ENCODE results near the gene SLX1B. TPM values are rescaled to one million over a fixed set of nuclear protein-coding genes. Genes with fewer than 3 reads are reported as not detected.
"Not testable (repeated sequence)": the region's sequence is repeated elsewhere in the genome, so short reads cannot be mapped to it uniquely, and the experiment has no call there.

SLX1B gene
- total RNA-seq, 2 donors from 2014 or later, result 55.2 to 55.5 TPM

GRCh38 chr16:29459706-29460646 is 5.6 kb downstream of the SLX1B start, which contains the start of gene SULT1A4:
Gene SULT1A4, plus strand, starts transcription at chr16:29459913. Its CDS starts 1,473 bp downstream, at chr16:29461386.
- H3K36me3 Mint-ChIP-seq (ENCODE audit: low read depth); H3K27me3 Mint-ChIP-seq (ENCODE audit: insufficient read depth); DNase-seq; H3K9me3 Mint-ChIP-seq; H3K4me3 ChIP-seq (ENCODE audit: low read length); H3K4me3 Mint-ChIP-seq; H3K27ac Mint-ChIP-seq; H3K27ac ChIP-seq (ENCODE audit: low read depth, low read length); H3K9me3 ChIP-seq (ENCODE audit: control insufficient read depth, low read length); H3K36me3 ChIP-seq (ENCODE audit: control insufficient read depth, insufficient read depth, low read length); H3K27me3 ChIP-seq (ENCODE audit: control insufficient read depth, insufficient read depth, low read length, poor library complexity, severe bottlenecking); H3K9ac ChIP-seq (ENCODE audit: extremely low read depth, low read length, poor library complexity, severe bottlenecking); H3K4me1 ChIP-seq (ENCODE audit: control insufficient read depth, insufficient read depth, low read length); H3K4me1 Mint-ChIP-seq: not testable (repeated sequence)
- no CpG with 5 or more reads among the region's 13 CpGs for WGBS, 2 experiments (ENCODE audit: insufficient coverage in 1 of 2, insufficient read length in 1 of 2)

GRCh38 chr16:29460647-29461030 is 6.3 kb downstream of the SLX1B start:
- not testable (repeated sequence) for H3K4me1 ChIP-seq (ENCODE audit: control insufficient read depth, insufficient read depth, low read length); H3K36me3 ChIP-seq (ENCODE audit: control insufficient read depth, insufficient read depth, low read length); H3K9me3 ChIP-seq (ENCODE audit: control insufficient read depth, low read length); H3K9me3 Mint-ChIP-seq; H3K27me3 ChIP-seq (ENCODE audit: control insufficient read depth, insufficient read depth, low read length, poor library complexity, severe bottlenecking); H3K9ac ChIP-seq (ENCODE audit: extremely low read depth, low read length, poor library complexity, severe bottlenecking); DNase-seq; H3K27me3 Mint-ChIP-seq (ENCODE audit: insufficient read depth); H3K4me1 Mint-ChIP-seq; H3K36me3 Mint-ChIP-seq (ENCODE audit: low read depth); H3K27ac ChIP-seq (ENCODE audit: low read depth, low read length); H3K4me3 ChIP-seq (ENCODE audit: low read length); H3K27ac Mint-ChIP-seq; H3K4me3 Mint-ChIP-seq
- no CpG with 5 or more reads among the region's 9 CpGs for WGBS, 2 experiments (ENCODE audit: insufficient coverage in 1 of 2, insufficient read length in 1 of 2)

- H3K36me3 ChIP-seq (ENCODE audit: control insufficient read depth, insufficient read depth, low read length); H3K36me3 Mint-ChIP-seq (ENCODE audit: low read depth); H3K27me3 ChIP-seq (ENCODE audit: control insufficient read depth, insufficient read depth, low read length, poor library complexity, severe bottlenecking); H3K9ac ChIP-seq (ENCODE audit: extremely low read depth, low read length, poor library complexity, severe bottlenecking); H3K27ac ChIP-seq (ENCODE audit: low read depth, low read length); H3K4me1 Mint-ChIP-seq; H3K9me3 ChIP-seq (ENCODE audit: control insufficient read depth, low read length); DNase-seq; H3K27me3 Mint-ChIP-seq (ENCODE audit: insufficient read depth); H3K4me1 ChIP-seq (ENCODE audit: control insufficient read depth, insufficient read depth, low read length); H3K27ac Mint-ChIP-seq; H3K4me3 Mint-ChIP-seq; H3K9me3 Mint-ChIP-seq; H3K4me3 ChIP-seq (ENCODE audit: low read length): not testable (repeated sequence)
- no CpG with 5 or more reads among the region's 57 CpGs for WGBS, 2 experiments (ENCODE audit: insufficient coverage in 1 of 2, insufficient read length in 1 of 2)
Measured at GRCh38 chr16:29465985-29466824, 11.9 kb downstream of the SLX1B start.

- DNase-seq; H3K4me3 Mint-ChIP-seq; H3K4me3 ChIP-seq (ENCODE audit: low read length); H3K4me1 ChIP-seq (ENCODE audit: control insufficient read depth, insufficient read depth, low read length); H3K36me3 Mint-ChIP-seq (ENCODE audit: low read depth); H3K27ac Mint-ChIP-seq; H3K27ac ChIP-seq (ENCODE audit: low read depth, low read length); H3K27me3 ChIP-seq (ENCODE audit: control insufficient read depth, insufficient read depth, low read length, poor library complexity, severe bottlenecking); H3K9ac ChIP-seq (ENCODE audit: extremely low read depth, low read length, poor library complexity, severe bottlenecking); H3K9me3 ChIP-seq (ENCODE audit: control insufficient read depth, low read length); H3K36me3 ChIP-seq (ENCODE audit: control insufficient read depth, insufficient read depth, low read length); H3K4me1 Mint-ChIP-seq; H3K27me3 Mint-ChIP-seq (ENCODE audit: insufficient read depth); H3K9me3 Mint-ChIP-seq: not testable (repeated sequence)
- WGBS, 2 experiments (ENCODE audit: insufficient coverage in 1 of 2, insufficient read length in 1 of 2), result no CpG with 5 or more reads among the region's 33 CpGs
Measured at GRCh38 chr16:29466904-29467303, 12.6 kb downstream of the SLX1B start.

GRCh38 chr16:29467654-29468366 is 13.5 kb downstream of the SLX1B start:
- H3K4me1 ChIP-seq (ENCODE audit: control insufficient read depth, insufficient read depth, low read length); H3K9me3 ChIP-seq (ENCODE audit: control insufficient read depth, low read length); H3K27ac Mint-ChIP-seq; H3K36me3 Mint-ChIP-seq (ENCODE audit: low read depth); H3K9ac ChIP-seq (ENCODE audit: extremely low read depth, low read length, poor library complexity, severe bottlenecking); H3K36me3 ChIP-seq (ENCODE audit: control insufficient read depth, insufficient read depth, low read length); H3K27ac ChIP-seq (ENCODE audit: low read depth, low read length); H3K4me3 ChIP-seq (ENCODE audit: low read length); H3K4me3 Mint-ChIP-seq; H3K27me3 ChIP-seq (ENCODE audit: control insufficient read depth, insufficient read depth, low read length, poor library complexity, severe bottlenecking); H3K4me1 Mint-ChIP-seq; H3K27me3 Mint-ChIP-seq (ENCODE audit: insufficient read depth); H3K9me3 Mint-ChIP-seq; DNase-seq: not testable (repeated sequence)
- no CpG with 5 or more reads among the region's 10 CpGs for WGBS, 2 experiments (ENCODE audit: insufficient coverage in 1 of 2, insufficient read length in 1 of 2)

GRCh38 chr16:29469660-29470059 is 15.3 kb downstream of the SLX1B start:
- H3K9ac ChIP-seq (ENCODE audit: extremely low read depth, low read length, poor library complexity, severe bottlenecking); H3K36me3 ChIP-seq (ENCODE audit: control insufficient read depth, insufficient read depth, low read length); H3K4me3 Mint-ChIP-seq; H3K4me3 ChIP-seq (ENCODE audit: low read length); H3K4me1 Mint-ChIP-seq; H3K36me3 Mint-ChIP-seq (ENCODE audit: low read depth); H3K9me3 ChIP-seq (ENCODE audit: control insufficient read depth, low read length); DNase-seq; H3K4me1 ChIP-seq (ENCODE audit: control insufficient read depth, insufficient read depth, low read length); H3K27ac Mint-ChIP-seq; H3K9me3 Mint-ChIP-seq; H3K27ac ChIP-seq (ENCODE audit: low read depth, low read length); H3K27me3 ChIP-seq (ENCODE audit: control insufficient read depth, insufficient read depth, low read length, poor library complexity, severe bottlenecking); H3K27me3 Mint-ChIP-seq (ENCODE audit: insufficient read depth): not testable (repeated sequence)
- 92% methylated on average over 5 of the region's 6 CpGs; no CpG with 5 or more reads in 1 of the 2 experiments for WGBS, 2 experiments (ENCODE audit: insufficient coverage in 1 of 2, insufficient read length in 1 of 2)
